Measurements from ENCODE around the gene IQSEC3. TPM values are rescaled to one million over a fixed set of nuclear protein-coding genes. Genes with fewer than 3 reads are reported as not detected.

IQSEC3 gene
- total RNA-seq, 1 donor from 2014 or later: 8.8 TPM

DNA sequence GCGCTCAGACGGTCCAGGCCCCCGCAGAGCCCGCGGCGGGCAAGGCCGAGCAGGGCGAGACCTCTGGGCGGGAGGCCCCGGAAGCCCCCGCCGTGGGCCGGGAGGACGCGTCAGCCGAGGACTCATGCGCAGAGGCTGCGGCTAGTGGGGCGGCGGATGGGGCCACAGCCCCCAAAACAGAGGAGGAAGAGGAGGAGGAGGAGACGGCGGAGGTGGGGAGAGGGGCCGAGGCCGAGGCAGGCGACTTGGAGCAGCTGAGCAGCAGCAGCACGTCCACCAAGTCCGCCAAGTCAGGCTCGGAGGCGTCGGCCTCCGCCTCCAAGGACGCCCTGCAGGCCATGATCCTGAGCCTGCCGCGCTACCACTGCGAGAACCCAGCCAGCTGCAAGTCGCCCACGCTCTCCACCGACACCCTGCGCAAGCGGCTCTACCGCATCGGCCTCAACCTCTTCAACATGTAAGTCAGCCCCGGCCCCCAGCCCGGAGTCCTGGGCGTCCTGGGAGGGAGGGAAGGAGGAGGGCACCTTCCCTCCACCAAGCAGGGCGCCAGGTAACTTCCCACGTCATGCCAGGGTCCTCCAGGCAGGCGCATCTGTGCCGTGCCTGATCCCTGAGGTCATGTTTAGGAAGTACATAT lies 72.4 kb downstream of the IQSEC3 start:
- Mint-ChIP-seq H3K9me3 (no peaks in the 10 kb centered on the region), H3K27me3 (ENCODE audit: low read depth) (peaks cover 69% of the 10 kb centered on the region), H3K4me3 (peak overlapping the region; percentile 49), H3K36me3 (no peaks in the 10 kb centered on the region), H3K27ac (peak overlapping the region; percentile 68), H3K4me1 (peaks cover 25% of the 10 kb centered on the region)
- no peak for DNase-seq (ENCODE audit: low spot score in 2 of 2, unreplicated experiment in 2 of 2)
- TF ChIP-seq, protein P1, sequence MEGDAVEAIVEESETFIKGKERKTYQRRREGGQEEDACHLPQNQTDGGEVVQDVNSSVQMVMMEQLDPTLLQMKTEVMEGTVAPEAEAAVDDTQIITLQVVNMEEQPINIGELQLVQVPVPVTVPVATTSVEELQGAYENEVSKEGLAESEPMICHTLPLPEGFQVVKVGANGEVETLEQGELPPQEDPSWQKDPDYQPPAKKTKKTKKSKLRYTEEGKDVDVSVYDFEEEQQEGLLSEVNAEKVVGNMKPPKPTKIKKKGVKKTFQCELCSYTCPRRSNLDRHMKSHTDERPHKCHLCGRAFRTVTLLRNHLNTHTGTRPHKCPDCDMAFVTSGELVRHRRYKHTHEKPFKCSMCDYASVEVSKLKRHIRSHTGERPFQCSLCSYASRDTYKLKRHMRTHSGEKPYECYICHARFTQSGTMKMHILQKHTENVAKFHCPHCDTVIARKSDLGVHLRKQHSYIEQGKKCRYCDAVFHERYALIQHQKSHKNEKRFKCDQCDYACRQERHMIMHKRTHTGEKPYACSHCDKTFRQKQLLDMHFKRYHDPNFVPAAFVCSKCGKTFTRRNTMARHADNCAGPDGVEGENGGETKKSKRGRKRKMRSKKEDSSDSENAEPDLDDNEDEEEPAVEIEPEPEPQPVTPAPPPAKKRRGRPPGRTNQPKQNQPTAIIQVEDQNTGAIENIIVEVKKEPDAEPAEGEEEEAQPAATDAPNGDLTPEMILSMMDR (IDR thresholded peaks at IDR 0.05; ENCODE audit: unreplicated experiment): no peak

DNA sequence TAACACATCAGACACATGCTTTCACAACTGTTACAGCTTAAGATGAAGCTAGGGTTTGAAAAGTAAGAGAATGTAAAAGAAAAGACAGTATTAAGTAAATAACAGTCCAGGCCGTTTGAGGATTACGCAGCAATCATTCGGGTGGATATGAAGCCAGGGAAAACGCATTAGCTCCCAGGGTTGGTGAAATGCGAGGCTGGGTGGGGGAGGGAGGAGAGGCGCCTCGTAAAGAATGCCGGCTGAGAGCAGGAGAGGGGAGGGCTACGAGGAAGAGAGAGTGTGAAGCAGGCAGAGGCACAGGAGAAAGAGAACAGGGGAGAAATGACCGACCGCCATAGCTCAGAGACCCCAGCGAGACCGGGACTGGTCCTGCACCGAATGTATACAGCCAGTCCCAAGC lies 73.0 kb downstream of the IQSEC3 start:
- Mint-ChIP-seq H3K27ac (no peak overlapping the region), H3K9me3 (no peaks in the 10 kb centered on the region), H3K4me3 (peak overlapping the region; percentile 49), H3K27me3 (ENCODE audit: low read depth) (peaks cover 65% of the 10 kb centered on the region), H3K4me1 (peaks cover 30% of the 10 kb centered on the region), H3K36me3 (no peaks in the 10 kb centered on the region)
- DNase-seq (ENCODE audit: low spot score in 2 of 2, unreplicated experiment in 2 of 2): peak in 1 of 2 experiments; percentile 61
- TF ChIP-seq, protein P1 (IDR thresholded peaks at IDR 0.05; ENCODE audit: unreplicated experiment): no peak

DNA sequence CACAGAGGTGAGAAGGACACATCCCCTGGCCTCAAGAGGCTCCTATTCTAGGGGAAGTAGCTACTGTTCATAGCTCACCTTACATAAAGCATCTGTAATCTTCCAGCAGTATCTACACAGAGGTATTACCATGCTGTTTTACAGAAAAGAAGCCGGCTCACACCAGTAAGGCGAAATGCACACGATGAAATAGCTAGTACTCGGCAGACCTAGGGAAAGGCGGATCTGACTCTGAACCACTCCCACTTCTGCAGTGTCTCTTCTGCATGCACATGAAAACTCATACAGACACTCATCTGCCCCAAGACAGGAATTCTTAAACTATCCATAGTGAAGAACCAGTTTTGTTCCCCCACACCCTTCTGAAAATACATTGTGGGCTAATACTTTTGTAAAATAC lies 73.6 kb downstream of the IQSEC3 start:
- H3K27me3 Mint-ChIP-seq (ENCODE audit: low read depth): peaks cover 63% of the 10 kb centered on the region
- no peaks in the 10 kb centered on the region for H3K36me3 Mint-ChIP-seq
- TF ChIP-seq, protein P1 (IDR thresholded peaks at IDR 0.05; ENCODE audit: unreplicated experiment): no peak
- peaks cover 36% of the 10 kb centered on the region for H3K4me1 Mint-ChIP-seq
- no peaks in the 10 kb centered on the region for H3K9me3 Mint-ChIP-seq
- no peak for DNase-seq (ENCODE audit: low spot score in 2 of 2, unreplicated experiment in 2 of 2)
- peak overlapping the region; percentile 6 for H3K27ac Mint-ChIP-seq
- peak overlapping the region; percentile 49 for H3K4me3 Mint-ChIP-seq

DNA sequence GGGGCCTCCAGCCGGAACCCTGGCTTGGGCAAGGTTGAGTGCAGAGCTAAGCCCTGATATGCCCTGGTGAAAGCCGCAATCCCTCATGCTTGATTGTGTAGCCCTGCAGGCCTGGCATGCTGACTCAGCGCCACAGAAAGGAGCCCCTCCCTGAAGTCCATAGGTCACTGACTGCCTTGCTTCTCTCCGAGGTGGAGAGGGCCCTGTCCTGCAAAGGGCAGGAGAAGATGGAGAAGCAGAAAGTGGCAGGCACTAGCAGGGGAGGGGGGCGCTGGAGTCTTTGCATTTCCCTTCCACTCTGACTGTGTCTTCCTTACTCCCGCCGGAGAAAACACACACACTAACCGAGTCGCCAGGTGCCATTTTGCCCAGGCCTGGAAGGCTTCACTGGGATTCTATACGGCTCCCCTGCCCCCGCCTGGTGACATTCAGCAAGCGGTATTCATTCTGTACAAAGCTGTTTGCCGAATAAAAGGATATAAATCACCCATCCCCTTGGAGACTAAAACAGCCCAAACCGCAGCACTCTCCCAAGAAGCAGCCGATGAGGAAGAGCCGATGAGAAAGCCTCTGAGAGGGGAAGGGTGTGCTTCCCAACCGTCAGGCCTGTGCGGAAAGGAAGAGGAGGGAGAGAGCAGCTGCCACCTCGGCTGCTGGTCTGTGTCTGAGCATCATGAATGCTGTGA lies 77.5 kb downstream of the IQSEC3 start:
- TF ChIP-seq, protein P1 (IDR thresholded peaks at IDR 0.05; ENCODE audit: unreplicated experiment): no peak
- Mint-ChIP-seq H3K4me1 (peaks cover 43% of the 10 kb centered on the region), H3K27ac (peak overlapping the region; percentile 34), H3K27me3 (ENCODE audit: low read depth) (peaks cover 37% of the 10 kb centered on the region), H3K36me3 (no peaks in the 10 kb centered on the region), H3K4me3 (no peak overlapping the region), H3K9me3 (no peaks in the 10 kb centered on the region)
- DNase-seq (ENCODE audit: low spot score in 2 of 2, unreplicated experiment in 2 of 2): no peak

DNA sequence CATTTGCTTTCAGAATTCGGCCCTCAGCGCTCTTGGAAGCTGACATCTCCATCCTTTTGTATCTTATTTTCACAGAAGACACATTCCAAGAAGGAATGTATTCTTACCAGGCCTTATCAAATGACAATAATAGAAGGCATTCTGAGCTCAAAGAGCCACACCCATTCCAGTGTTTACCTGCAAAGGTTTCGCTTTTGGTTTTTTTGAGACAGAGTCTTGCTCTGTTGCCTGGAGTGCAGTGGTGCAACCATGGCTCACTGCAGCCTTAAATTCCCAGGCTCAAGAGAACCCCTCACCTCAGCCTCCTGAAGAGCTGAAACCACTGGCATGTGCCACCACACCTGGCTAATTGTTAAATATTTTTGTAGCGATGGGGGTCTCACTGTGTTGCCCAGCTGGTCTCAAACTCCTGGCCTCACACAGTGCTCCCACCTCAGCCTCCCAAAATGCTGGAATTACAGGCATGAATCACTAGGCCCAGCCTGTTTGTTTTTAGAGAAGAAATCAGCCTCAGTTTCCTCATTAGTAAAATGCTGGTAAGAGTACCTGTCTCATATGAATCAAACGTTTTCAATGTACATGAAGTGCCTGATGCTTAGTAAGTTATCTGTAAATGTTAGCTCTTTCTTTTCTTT lies 78.2 kb downstream of the IQSEC3 start:
- TF ChIP-seq, protein P1 (IDR thresholded peaks at IDR 0.05; ENCODE audit: unreplicated experiment): no peak

More for the DNA sequence above, 78.2 kb downstream of the IQSEC3 start:
- Mint-ChIP-seq H3K4me1 (peaks cover 36% of the 10 kb centered on the region), H3K27ac (no peak overlapping the region), H3K27me3 (ENCODE audit: low read depth) (peaks cover 35% of the 10 kb centered on the region), H3K9me3 (no peaks in the 10 kb centered on the region), H3K4me3 (no peak overlapping the region), H3K36me3 (no peaks in the 10 kb centered on the region)
- DNase-seq (ENCODE audit: low spot score in 2 of 2, unreplicated experiment in 2 of 2): no peak
